Epithelial cell of esophagus (primary cell): ENCODE results near the gene LAPTM4A.

Experiments
- DNase-seq: peaks from one replicate; pipeline ENCODE4 v3.0.0; 2010; ENCODE audit warnings: low read depth
- H3K4me3 ChIP-seq: 2 replicates; pipeline ENCODE4 v1.5.1; 2011; ENCODE audit warnings: mild to moderate bottlenecking, low read length, control low read depth
- TF ChIP-seq, protein P1 (sequence below): IDR thresholded peaks from 2 replicates; pipeline ENCODE4 v1.5.1; 2011; ENCODE audit warnings: low read depth, mild to moderate bottlenecking, low read length, control low read depth, inconsistent platforms; ENCODE audit not compliant: insufficient read depth; ENCODE audit errors: missing control alignments

The LAPTM4A gene

DNA sequence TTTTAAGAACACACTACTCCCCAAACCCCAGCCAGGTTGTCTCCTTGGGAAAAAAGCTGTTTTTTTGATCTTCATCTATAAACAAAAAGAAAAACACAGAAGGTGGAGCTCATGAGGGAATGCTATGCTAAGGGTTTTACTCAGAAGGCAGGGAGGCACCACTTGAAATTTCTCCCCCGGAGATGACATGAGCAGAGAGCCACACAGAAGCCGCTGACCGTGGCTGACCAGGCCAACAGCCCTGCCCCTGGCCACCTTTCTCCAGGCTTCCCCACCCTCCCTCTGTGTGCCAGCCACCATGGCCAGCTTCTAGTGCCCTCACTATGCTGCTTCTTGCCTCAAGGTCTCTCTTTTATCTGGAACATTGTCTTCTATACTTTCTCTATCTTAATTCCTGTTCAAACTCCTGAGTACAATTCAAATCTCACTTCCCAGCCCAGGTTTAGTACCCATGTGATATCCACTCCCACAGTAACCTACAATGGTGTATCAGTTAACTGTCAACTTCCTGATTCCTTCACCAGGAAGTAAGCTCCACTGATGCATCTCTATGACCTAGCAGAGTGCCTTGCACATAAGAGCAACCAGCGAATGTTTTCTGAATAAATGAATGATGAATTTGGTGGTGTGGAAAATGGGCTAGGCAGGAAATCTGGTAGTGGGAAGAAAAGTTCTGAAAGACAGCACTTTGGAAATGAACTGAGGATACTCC, 15.3 kb downstream of the LAPTM4A start:
- H3K4me3 ChIP-seq: no peak overlapping the region
- TF ChIP-seq, protein P1, sequence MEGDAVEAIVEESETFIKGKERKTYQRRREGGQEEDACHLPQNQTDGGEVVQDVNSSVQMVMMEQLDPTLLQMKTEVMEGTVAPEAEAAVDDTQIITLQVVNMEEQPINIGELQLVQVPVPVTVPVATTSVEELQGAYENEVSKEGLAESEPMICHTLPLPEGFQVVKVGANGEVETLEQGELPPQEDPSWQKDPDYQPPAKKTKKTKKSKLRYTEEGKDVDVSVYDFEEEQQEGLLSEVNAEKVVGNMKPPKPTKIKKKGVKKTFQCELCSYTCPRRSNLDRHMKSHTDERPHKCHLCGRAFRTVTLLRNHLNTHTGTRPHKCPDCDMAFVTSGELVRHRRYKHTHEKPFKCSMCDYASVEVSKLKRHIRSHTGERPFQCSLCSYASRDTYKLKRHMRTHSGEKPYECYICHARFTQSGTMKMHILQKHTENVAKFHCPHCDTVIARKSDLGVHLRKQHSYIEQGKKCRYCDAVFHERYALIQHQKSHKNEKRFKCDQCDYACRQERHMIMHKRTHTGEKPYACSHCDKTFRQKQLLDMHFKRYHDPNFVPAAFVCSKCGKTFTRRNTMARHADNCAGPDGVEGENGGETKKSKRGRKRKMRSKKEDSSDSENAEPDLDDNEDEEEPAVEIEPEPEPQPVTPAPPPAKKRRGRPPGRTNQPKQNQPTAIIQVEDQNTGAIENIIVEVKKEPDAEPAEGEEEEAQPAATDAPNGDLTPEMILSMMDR: no peak
- DNase-seq: no peak

- DNase-seq: no peak
- no peak overlapping the region for H3K4me3 ChIP-seq
- TF ChIP-seq, protein P1: no peak
Measured at GRCh38 chr2:20034821-20035220, 16.6 kb downstream of the LAPTM4A start.

GRCh38 chr2:20034218-20034617, 17.2 kb downstream of the LAPTM4A start:
- DNase-seq: no peak
- no peak overlapping the region for H3K4me3 ChIP-seq
- TF ChIP-seq, protein P1: no peak

DNA sequence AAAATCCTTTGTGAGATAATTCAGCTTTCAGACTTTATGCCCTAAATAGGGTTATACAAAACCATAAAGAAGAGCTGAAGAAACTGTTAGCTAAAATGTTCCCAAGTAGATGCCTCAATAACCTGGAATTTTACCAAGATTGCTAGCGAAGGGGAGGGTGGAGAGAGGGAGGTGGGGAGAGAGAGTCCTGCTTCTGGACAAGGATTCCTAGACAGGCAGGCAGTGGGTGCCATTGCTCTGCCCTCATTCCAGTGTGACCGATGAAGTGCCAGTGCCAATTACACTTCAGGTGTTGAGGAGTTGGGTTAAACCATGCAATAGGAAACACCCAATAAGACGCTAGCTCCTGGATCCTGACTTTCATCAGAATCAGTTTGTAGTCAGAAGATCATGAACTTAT, 18.1 kb downstream of the LAPTM4A start:
- TF ChIP-seq, protein P1: no peak
- H3K4me3 ChIP-seq: no peak overlapping the region
- no peak for DNase-seq

- no peak overlapping the region for H3K4me3 ChIP-seq
- no peak for DNase-seq
- TF ChIP-seq, protein P1: no peak
Measured at GRCh38 chr2:20030224-20030623, 21.2 kb downstream of the LAPTM4A start.

- TF ChIP-seq, protein P1: no peak
- DNase-seq: no peak
Measured at GRCh38 chr2:20027705-20028434, 23.6 kb downstream of the LAPTM4A start.

More at GRCh38 chr2:20027705-20028434, 23.6 kb downstream of the LAPTM4A start:
- no peak overlapping the region for H3K4me3 ChIP-seq
